ENCODE measurements around the gene RNF212B. TPM values are rescaled to one million over a fixed set of nuclear protein-coding genes. Genes with fewer than 3 reads are reported as not detected.

RNF212B gene
- total and polyA plus RNA-seq, 2 of the 13 experiments (the other 11 are each of a cell fraction or from before 2014, with no cell fraction given) = 0.05 TPM; not detected in 1

- peak; percentile 91 for TF ChIP-seq ZFP37 (CRISPR knock-in tag; IDR thresholded peaks at IDR 0.05; ENCODE audit: borderline replicate concordance)
- TF ChIP-seq POGK (CRISPR knock-in tag; conservative IDR thresholded peaks at IDR 0.05) = 0 out of 2 replicates have a peak, but pooled peaks have one; percentile 6
- no peak for TF ChIP-seq ELK4 (CRISPR knock-in tag; IDR thresholded peaks at IDR 0.05; ENCODE audit: borderline replicate concordance)
- TF ChIP-seq ZBTB42 (CRISPR knock-in tag; IDR thresholded peaks at IDR 0.05) = 0 out of 2 replicates have a peak, but pooled peaks have one; percentile 85
- no peak for TF ChIP-seq ZNF878 (CRISPR knock-in tag; IDR thresholded peaks at IDR 0.05)
- peak; percentile 97 for TF ChIP-seq KLF13 (CRISPR knock-in tag; IDR thresholded peaks at IDR 0.05)
- TF ChIP-seq MED8 (CRISPR knock-in tag; IDR thresholded peaks at IDR 0.05; ENCODE audit: insufficient replicate concordance) = peak; percentile 23
- peak; percentile 16; the same call in 1 of the 2 replicates for TF ChIP-seq ZNF12 (CRISPR knock-in tag; IDR thresholded peaks at IDR 0.05)
- 0 out of 2 replicates have a peak, but pooled peaks have one; percentile 71 for TF ChIP-seq ZNF383 (CRISPR knock-in tag; IDR thresholded peaks at IDR 0.05; ENCODE audit: borderline replicate concordance)
- TF ChIP-seq ZNF382 (CRISPR knock-in tag; IDR thresholded peaks at IDR 0.05; ENCODE audit: borderline replicate concordance) = no peak
- TF ChIP-seq ZNF75D (CRISPR knock-in tag; IDR thresholded peaks at IDR 0.05; ENCODE audit: borderline replicate concordance) = no peak
- TF ChIP-seq ZNF543 (CRISPR knock-in tag; IDR thresholded peaks at IDR 0.05) = peak; percentile 83
- no peak; the same call in 1 of the 2 replicates for TF ChIP-seq ZBTB4 (CRISPR knock-in tag; IDR thresholded peaks at IDR 0.05; ENCODE audit: borderline replicate concordance)
- no peak; the same call in 1 of the 2 replicates for TF ChIP-seq ZZZ3 (CRISPR knock-in tag; IDR thresholded peaks at IDR 0.05; ENCODE audit: borderline replicate concordance)
- peak; percentile 10; the same call in 1 of the 2 replicates for TF ChIP-seq RNF2 (conservative IDR thresholded peaks at IDR 0.05; ENCODE audit: low read depth)
- TF ChIP-seq NR2F6 (IDR thresholded peaks at IDR 0.05) = peak; percentile 50; the same call in 1 of the 2 replicates
- peak; percentile 46; the same call in 1 of the 2 replicates for TF ChIP-seq NR2F6 (CRISPR knock-in tag; IDR thresholded peaks at IDR 0.05)
- peak in 1 of 2 experiments; percentile 42; a peak in 1 of 4 replicates for TF ChIP-seq REST (IDR thresholded peaks at IDR 0.05; ENCODE audit: borderline replicate concordance in 1 of 2, low read depth in 1 of 2, low read length in 2 of 2)
Measured at GRCh38 chr14:23302290-23303225, 64.8 kb downstream of the RNF212B start, which contains the start of gene PPP1R3E (continued).

All from HepG2 (cell line).